ENCODE data around the gene ACSS1.

GRCh38 chr20:25043499-25044260, 14.3 kb downstream of the ACSS1 start:
- TF ChIP-seq, protein P1, sequence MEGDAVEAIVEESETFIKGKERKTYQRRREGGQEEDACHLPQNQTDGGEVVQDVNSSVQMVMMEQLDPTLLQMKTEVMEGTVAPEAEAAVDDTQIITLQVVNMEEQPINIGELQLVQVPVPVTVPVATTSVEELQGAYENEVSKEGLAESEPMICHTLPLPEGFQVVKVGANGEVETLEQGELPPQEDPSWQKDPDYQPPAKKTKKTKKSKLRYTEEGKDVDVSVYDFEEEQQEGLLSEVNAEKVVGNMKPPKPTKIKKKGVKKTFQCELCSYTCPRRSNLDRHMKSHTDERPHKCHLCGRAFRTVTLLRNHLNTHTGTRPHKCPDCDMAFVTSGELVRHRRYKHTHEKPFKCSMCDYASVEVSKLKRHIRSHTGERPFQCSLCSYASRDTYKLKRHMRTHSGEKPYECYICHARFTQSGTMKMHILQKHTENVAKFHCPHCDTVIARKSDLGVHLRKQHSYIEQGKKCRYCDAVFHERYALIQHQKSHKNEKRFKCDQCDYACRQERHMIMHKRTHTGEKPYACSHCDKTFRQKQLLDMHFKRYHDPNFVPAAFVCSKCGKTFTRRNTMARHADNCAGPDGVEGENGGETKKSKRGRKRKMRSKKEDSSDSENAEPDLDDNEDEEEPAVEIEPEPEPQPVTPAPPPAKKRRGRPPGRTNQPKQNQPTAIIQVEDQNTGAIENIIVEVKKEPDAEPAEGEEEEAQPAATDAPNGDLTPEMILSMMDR (IDR thresholded peaks at IDR 0.05): no peak
- TF ChIP-seq POLR2A (IDR thresholded peaks at IDR 0.05): no peak
